HEK293 (cell line): ENCODE data around the gene ITGA2.

Experiments
- CTCF ChIA-PET: fragments of 350-600 bp; formaldehyde crosslinking; extraction: SDS; loops from one replicate; lab custom pipeline; 2021; ENCODE audit warnings: antibody characterized with exemption; lab: Yijun Ruan, JAX
- POLR2A ChIA-PET: fragments of 300-600 bp; formaldehyde crosslinking; extraction: SDS; loops from one replicate; lab custom pipeline; 2020; ENCODE audit warnings: antibody characterized with exemption, inconsistent platforms; lab: Yijun Ruan, JAX
- H3K27ac ChIP-seq: fragments of 200-500 bp; sonication (Bioruptor generic); 2 replicates; pipeline ENCODE4 v1.5.1; 2014; ENCODE audit warnings: low read depth, low read length, control low read depth, inconsistent platforms; ENCODE audit errors: extremely low read depth
- H3K36me3 ChIP-seq, 2 experiments: fragments of 200-500 bp in 1 of 2; sonication (Bioruptor generic) in 1 of 2; 1 replicate in 1 of 2; 2 replicates in 1 of 2; pipeline ENCODE4 v1.5.1; 2014 to 2017; ENCODE audit warnings: inconsistent platforms in 2 of 2, low read length in 2 of 2; ENCODE audit not compliant: control insufficient read depth in 2 of 2, insufficient read depth in 1 of 2
- H3K4me1 ChIP-seq: fragments of 200-500 bp; sonication (Bioruptor generic); 2 replicates; pipeline ENCODE4 v1.5.1; 2014; ENCODE audit warnings: mild to moderate bottlenecking, low read length, inconsistent platforms; ENCODE audit not compliant: control insufficient read depth, insufficient read depth
- H3K4me3 ChIP-seq: 2 replicates; pipeline ENCODE4 v1.5.1; 2011; ENCODE audit warnings: low read depth, mild to moderate bottlenecking, control low read depth, low read length, moderate library complexity
- H3K9me3 ChIP-seq: fragments of 200-500 bp; sonication (Bioruptor generic); 2 replicates; pipeline ENCODE4 v1.5.1; 2014; ENCODE audit warnings: low read depth, low read length, inconsistent platforms; ENCODE audit not compliant: control insufficient read depth, insufficient read depth
- GFI1B ChIP-seq: fragments of 450-650 bp; formaldehyde crosslinking; IDR thresholded peaks from 2 replicates; pipeline ENCODE4 v1.5.1; 2016; ENCODE audit warnings: missing biosample characterization, missing genetic modification characterization
- KLF10 ChIP-seq: fragments of 450-650 bp; IDR thresholded peaks from 2 replicates; pipeline ENCODE4 v1.5.1; 2018; ENCODE audit warnings: missing biosample characterization, mild to moderate bottlenecking, missing genetic modification characterization
- PRDM10 ChIP-seq: fragments of 450-650 bp; formaldehyde crosslinking; IDR thresholded peaks from 2 replicates; pipeline ENCODE4 v1.5.1; 2016; ENCODE audit warnings: missing biosample characterization, missing genetic modification characterization
- SP2 ChIP-seq: fragments of 450-650 bp; formaldehyde crosslinking; IDR thresholded peaks from 2 replicates; pipeline ENCODE4 v1.5.1; 2016; ENCODE audit warnings: missing biosample characterization, missing genetic modification characterization
- ZEB2 ChIP-seq: fragments of 450-650 bp; formaldehyde crosslinking; IDR thresholded peaks from 2 replicates; pipeline ENCODE4 v1.5.1; 2016; ENCODE audit warnings: missing biosample characterization, missing genetic modification characterization
- ZIC2 ChIP-seq: fragments of 450-650 bp; formaldehyde crosslinking; IDR thresholded peaks from 2 replicates; pipeline ENCODE4 v1.5.1; 2016; ENCODE audit warnings: missing biosample characterization, missing genetic modification characterization
- ZNF146 ChIP-seq: fragments of 450-650 bp; formaldehyde crosslinking; IDR thresholded peaks from 2 replicates; pipeline ENCODE4 v1.5.1; 2016; ENCODE audit warnings: missing biosample characterization, missing genetic modification characterization
- ZNF155 ChIP-seq: fragments of 450-650 bp; formaldehyde crosslinking; IDR thresholded peaks from 2 replicates; pipeline ENCODE4 v1.5.1; 2016; ENCODE audit warnings: missing biosample characterization, missing genetic modification characterization
- ZNF302 ChIP-seq: fragments of 450-650 bp; formaldehyde crosslinking; IDR thresholded peaks from 2 replicates; pipeline ENCODE4 v1.5.1; 2016; ENCODE audit warnings: missing biosample characterization, missing genetic modification characterization, low read depth
- ZNF362 ChIP-seq: fragments of 450-650 bp; formaldehyde crosslinking; IDR thresholded peaks from 2 replicates; pipeline ENCODE4 v1.5.1; 2016; ENCODE audit warnings: missing biosample characterization, missing genetic modification characterization
- ZNF366 ChIP-seq: fragments of 450-650 bp; formaldehyde crosslinking; conservative IDR thresholded peaks from 2 replicates; pipeline ENCODE4 v1.5.1; 2016; ENCODE audit warnings: missing biosample characterization, missing genetic modification characterization
- ZNF473 ChIP-seq: fragments of 450-650 bp; formaldehyde crosslinking; IDR thresholded peaks from 2 replicates; pipeline ENCODE4 v1.5.1; 2017; ENCODE audit warnings: missing biosample characterization, missing genetic modification characterization
- ZNF510 ChIP-seq: fragments of 450-650 bp; formaldehyde crosslinking; IDR thresholded peaks from 2 replicates; pipeline ENCODE4 v1.5.1; 2018; ENCODE audit warnings: mild to moderate bottlenecking, missing genetic modification characterization, missing biosample characterization; ENCODE audit not compliant: insufficient replicate concordance
- ZNF513 ChIP-seq: fragments of 450-650 bp; IDR thresholded peaks from 2 replicates; pipeline ENCODE4 v1.5.1; 2018; ENCODE audit warnings: missing biosample characterization, missing genetic modification characterization
- ZNF521 ChIP-seq: fragments of 450-650 bp; formaldehyde crosslinking; IDR thresholded peaks from 2 replicates; pipeline ENCODE4 v1.5.1; 2017; ENCODE audit warnings: missing biosample characterization, mild to moderate bottlenecking, missing genetic modification characterization
- ZNF621 ChIP-seq: fragments of 450-650 bp; formaldehyde crosslinking; IDR thresholded peaks from 2 replicates; pipeline ENCODE4 v1.5.1; 2017; ENCODE audit warnings: missing biosample characterization, missing genetic modification characterization
- ZNF629 ChIP-seq: fragments of 450-650 bp; formaldehyde crosslinking; IDR thresholded peaks from 2 replicates; pipeline ENCODE4 v1.5.1; 2017; ENCODE audit warnings: missing biosample characterization, missing genetic modification characterization
- ZNF704 ChIP-seq: fragments of 450-650 bp; formaldehyde crosslinking; IDR thresholded peaks from 2 replicates; pipeline ENCODE4 v1.5.1; 2016; ENCODE audit warnings: missing biosample characterization, missing genetic modification characterization

Gene ITGA2

GRCh38 chr5:52996979-52997378 is 7.8 kb downstream of the ITGA2 start:
- ChIA-PET CTCF (no interaction called here), POLR2A (no interaction called here)
- Histone ChIP-seq H3K27ac (no peak overlapping the region), H3K4me1 (no peaks in the 10 kb centered on the region), H3K36me3 (peaks cover 0 to 9% of the 10 kb centered on the region in 2 experiments; a peak in 1 of 3 replicates)
- TF ChIP-seq ZEB2 (tag by site-specific recombination) (no peak), ZNF510 (tag by site-specific recombination) (no peak), KLF10 (tag by site-specific recombination) (no peak), ZNF704 (tag by site-specific recombination) (no peak), ZNF366 (no peak), PRDM10 (no peak), ZNF521 (no peak), ZNF473 (no peak), ZNF629 (tag by site-specific recombination) (no peak), ZNF621 (no peak)
- TF ChIP-seq, all 188 proteins: peak for 0
- Histone ChIP-seq H3K9me3 (no peaks in the 10 kb centered on the region), H3K4me3 (no peak overlapping the region)

GRCh38 chr5:52997424-52997823 is 8.3 kb downstream of the ITGA2 start:
- H3K36me3 ChIP-seq = peaks cover 0 to 9% of the 10 kb centered on the region in 2 experiments; a peak in 1 of 3 replicates
- CTCF ChIA-PET = interaction anchor here (0.7 kb wide), 1 partner anchor 13 kb away, joined by 3 read pairs; no protein-coding TSS in a partner anchor
- POLR2A ChIA-PET = no interaction called here

More at GRCh38 chr5:52997424-52997823, 8.3 kb downstream of the ITGA2 start:
- TF ChIP-seq ZNF155 (tag by site-specific recombination) (no peak), GFI1B (tag by site-specific recombination) (no peak), ZIC2 (tag by site-specific recombination) (no peak), SP2 (no peak), ZNF513 (tag by site-specific recombination) (no peak), ZNF146 (tag by site-specific recombination) (no peak), ZNF302 (tag by site-specific recombination) (no peak), ZNF362 (tag by site-specific recombination) (no peak)
- H3K9me3 ChIP-seq = no peaks in the 10 kb centered on the region
- no peak overlapping the region for H3K4me3 ChIP-seq
- H3K4me1 ChIP-seq = no peaks in the 10 kb centered on the region
- H3K27ac ChIP-seq = no peak overlapping the region
